Lung (tissue), 12 donors: ENCODE results near the gene COL4A6. TPM values are rescaled to one million over a fixed set of nuclear protein-coding genes. Genes with fewer than 3 reads are reported as not detected.
A peak's percentile ranks its signal among the peaks of the same experiment; 100 is the strongest.

Experiments
- ATAC-seq: fragments of 200-7000 bp; cut with Tn5 transposase; one replicate; pipeline ENCODE4 v1.9.1; 2020; ENCODE audit warnings: moderate number of reproducible peaks; ENCODE audit not compliant: insufficient read depth, low FRiP score
- DNase-seq, 3 donors: peaks; one replicate each; pipeline ENCODE4 v3.0.0-alpha.2; 2013 to 2017
- H3K27ac ChIP-seq, 2 donors: one replicate each; pipeline ENCODE4 v1.5.1; 2013; ENCODE audit warnings: mild to moderate bottlenecking in 2 of 2, moderate library complexity in 2 of 2, control low read depth in 1 of 2, inconsistent platforms in 1 of 2, low read depth in 1 of 2, low read length in 1 of 2
- H3K27me3 ChIP-seq, 3 donors: one replicate each; pipeline ENCODE4 v1.5.1; 2013; ENCODE audit warnings: low read length in 2 of 3; ENCODE audit not compliant: control insufficient read depth in 3 of 3, insufficient read depth in 3 of 3
- H3K36me3 ChIP-seq, 4 donors: one replicate each; pipeline ENCODE4 v1.5.1; 2013; ENCODE audit warnings: low read length in 4 of 4, mild to moderate bottlenecking in 1 of 4, moderate library complexity in 1 of 4; ENCODE audit not compliant: control insufficient read depth in 4 of 4, insufficient read depth in 4 of 4
- H3K4me1 ChIP-seq, 5 donors: one replicate each; pipeline ENCODE4 v1.5.1; 2013; ENCODE audit warnings: low read length in 5 of 5, mild to moderate bottlenecking in 2 of 5, moderate library complexity in 1 of 5; ENCODE audit not compliant: control insufficient read depth in 5 of 5, insufficient read depth in 5 of 5
- H3K4me3 ChIP-seq: one replicate; pipeline ENCODE4 v1.5.1; 2013; ENCODE audit warnings: mild to moderate bottlenecking, control low read depth, moderate library complexity
- H3K9ac ChIP-seq, 2 donors: one replicate each; pipeline ENCODE4 v1.5.1; 2013; ENCODE audit warnings: low read length in 2 of 2, control low read depth in 1 of 2; ENCODE audit not compliant: insufficient read depth in 1 of 2
- H3K9me3 ChIP-seq, 4 donors: one replicate each; pipeline ENCODE4 v1.5.1; 2013; ENCODE audit warnings: low read length in 3 of 4, mild to moderate bottlenecking in 1 of 4, moderate library complexity in 1 of 4; ENCODE audit not compliant: control insufficient read depth in 4 of 4, insufficient read depth in 3 of 4
- CTCF ChIP-seq: IDR thresholded peaks from 2 replicates; pipeline ENCODE4 v1.5.1; 2012; ENCODE audit warnings: mild to moderate bottlenecking; ENCODE audit errors: control extremely low read depth, extremely low read depth
- WGBS, 2 donors: extraction: QIAGEN DNeasy Blood & Tissue Kit; methylation state at CpG; one replicate each; pipeline ENCODE4 v1.1.7; 2013; 5-methylcytosine and 5-hydroxymethylcytosine counted together
- polyA plus RNA-seq, 2 donors: library from polyadenylated mRNA; stranded (reverse); fragments of 200-250 nt; gene quantifications; one replicate each; pipeline ENCODE4 v1.2.1, GENCODE V29; 2013
- total RNA-seq, 2 donors: library from RNA; depleted of rRNA in 1 of 2; stranded (reverse); fragments of >200 nt in 1 of 2; gene quantifications; one replicate each; pipeline ENCODE4 v1.2.1, GENCODE V29; 2014 to 2021
- donor health status: control.
- donor health status: control.
- donor health status: Bipolar disorder and iron deficiency.
- donor health status: healthy.
- donor health status: DM: yes; HTN: yes; CAD: no.

COL4A6 gene
- total and polyA plus RNA-seq, 4 donors, result 0.57 to 16.7 (median 1.6) TPM

GRCh38 chrX:108316456-108316855, 121.8 kb downstream of the COL4A6 start:
- ATAC-seq (no peak), DNase-seq (no peak)
- Histone ChIP-seq H3K36me3 (no peaks in the 10 kb centered on the region), H3K27me3 (peaks cover 0 to 37% (median 8%) of the 10 kb centered on the region in 3 donors), H3K4me1 (peaks cover 0 to 12% (median 0%) of the 10 kb centered on the region in 5 donors), H3K9me3 (no peaks in the 10 kb centered on the region), H3K9ac (no peak overlapping the region), H3K4me3 (no peak overlapping the region), H3K27ac (no peak overlapping the region)
- WGBS, 2 donors, result 64 to 74% methylated on average over 1 of the region's 1 CpG
- TF ChIP-seq CTCF, result no peak

- no peak for TF ChIP-seq CTCF
- DNase-seq, result no peak
- Histone ChIP-seq H3K27me3 (peaks cover 0 to 37% (median 6%) of the 10 kb centered on the region in 3 donors), H3K9ac (no peak overlapping the region), H3K36me3 (no peaks in the 10 kb centered on the region), H3K27ac (no peak overlapping the region), H3K4me3 (no peak overlapping the region), H3K4me1 (peaks cover 0 to 16% (median 2%) of the 10 kb centered on the region in 5 donors), H3K9me3 (no peaks in the 10 kb centered on the region)
- ATAC-seq, result no peak
- WGBS, 2 donors, result 47 to 70% methylated on average over 1 of the region's 1 CpG
Observed at GRCh38 chrX:108313669-108314068, 124.6 kb downstream of the COL4A6 start.

GRCh38 chrX:108312957-108313356, 125.3 kb downstream of the COL4A6 start:
- Histone ChIP-seq H3K27me3 (peaks cover 0 to 40% (median 6%) of the 10 kb centered on the region in 3 donors), H3K36me3 (no peaks in the 10 kb centered on the region), H3K9me3 (no peaks in the 10 kb centered on the region), H3K27ac (peak overlapping the region in 1 of 2 donors; percentile 70), H3K9ac (no peak overlapping the region), H3K4me1 (peaks cover 0 to 16% (median 2%) of the 10 kb centered on the region in 5 donors), H3K4me3 (no peak overlapping the region)
- no peak for DNase-seq
- ATAC-seq, result no peak
- 33 to 45% methylated on average over 1 of the region's 1 CpG for WGBS, 2 donors
- TF ChIP-seq CTCF, result no peak

GRCh38 chrX:108312011-108312410, 126.2 kb downstream of the COL4A6 start:
- H3K27me3 ChIP-seq, result peaks cover 0 to 45% (median 8%) of the 10 kb centered on the region in 3 donors
- H3K9ac ChIP-seq, result no peak overlapping the region
- H3K27ac ChIP-seq, result no peak overlapping the region
- no peaks in the 10 kb centered on the region for H3K9me3 ChIP-seq
- peaks cover 0 to 16% (median 2%) of the 10 kb centered on the region in 5 donors for H3K4me1 ChIP-seq
- DNase-seq, result peak in 1 of 3 donors; percentile 17
- no peaks in the 10 kb centered on the region for H3K36me3 ChIP-seq
- no peak for TF ChIP-seq CTCF
- no peak for ATAC-seq
- no peak overlapping the region for H3K4me3 ChIP-seq
- WGBS, 2 donors, result 32 to 68% methylated on average over 1 of the region's 1 CpG
